Body of pancreas (tissue), 4 donors: ENCODE measurements around the gene TNFRSF8. TPM values are rescaled to one million over a fixed set of nuclear protein-coding genes. Genes with fewer than 3 reads are reported as not detected.

Experiments
- ATAC-seq: fragments of 150-250 bp; one replicate; pipeline ENCODE4 v1.9.1; 2016
- DNase-seq, 4 donors: peaks; one replicate each; pipeline ENCODE4 v3.0.0-alpha.2; 2019
- H3K27ac ChIP-seq, 4 donors: fragments of 200-600 bp; sonication (generic); 1 replicate in 3 of 4; 2 replicates in 1 of 4; pipeline versions ENCODE4 v1.5.1 to v1.6.1; 2016 to 2019; ENCODE audit warnings: mild to moderate bottlenecking in 1 of 4, mixed read lengths in 1 of 4, moderate library complexity in 1 of 4
- H3K27me3 ChIP-seq, 2 donors: fragments of 200-600 bp; sonication (generic); one replicate each; pipeline ENCODE4 v1.6.0; 2016; ENCODE audit warnings: mild to moderate bottlenecking in 1 of 2
- H3K36me3 ChIP-seq, 2 donors: fragments of 200-600 bp; sonication (generic); replicated peaks in 1 of 2; 2 replicates each; pipeline ENCODE4 v1.5.1; 2016; ENCODE audit warnings: low read depth in 2 of 2; ENCODE audit not compliant: insufficient read depth in 1 of 2
- H3K4me1 ChIP-seq: fragments of 200-600 bp; sonication (generic); one replicate; pipeline ENCODE4 v1.6.0; 2016
- H3K4me3 ChIP-seq, 2 donors: fragments of 200-600 bp; sonication (generic); 1 replicate in 1 of 2; 2 replicates in 1 of 2; pipeline ENCODE4 v1.5.1; 2016 to 2019
- H3K9me3 ChIP-seq, 3 donors: fragments of 200-600 bp; sonication (generic); 1 replicate in 2 of 3; 2 replicates in 1 of 3; pipeline ENCODE4 v1.5.1; 2016
- CTCF ChIP-seq, 7 experiments: fragments of 450-650 bp in 4 of 7; fragments of 200-600 bp in 3 of 7; sonication (generic) in 3 of 7; IDR thresholded peaks; one replicate each; pipeline ENCODE4 v1.5.1; 2016 to 2019; ENCODE audit warnings: antibody characterized with exemption in 7 of 7
- POLR2A ChIP-seq, 3 donors: fragments of 450-650 bp; IDR thresholded peaks; one replicate each; pipeline ENCODE4 v1.6.1; 2016; ENCODE audit warnings: antibody characterized with exemption in 3 of 3, mild to moderate bottlenecking in 2 of 3
- WGBS, 2 donors: methylation state at CpG; one replicate each; pipeline ENCODE4 v1.1.5; 2017; 5-methylcytosine and 5-hydroxymethylcytosine counted together
- intact Hi-C: fragments of 100-400 bp; cut with DNase I; formaldehyde crosslinking; loops from one replicate; pipeline ENCODE4 v1.15.1; 2023
- microRNA-seq, 2 donors: library from miRNA; unstranded; fragments of <30 nt; microRNA quantifications; one replicate each; pipeline ENCODE4, GENCODE V29; 2016; ENCODE audit warnings: borderline number of aligned reads in 2 of 2, borderline replicate concordance in 2 of 2
- small RNA-seq: library from RNA; depleted of rRNA; stranded (forward); fragments of <200 nt; gene quantifications from one replicate; pipeline ENCODE3, GENCODE V24; 2016
- total RNA-seq, 2 donors: library from RNA; depleted of rRNA; stranded (reverse); fragments of >200 nt; gene quantifications; one replicate each; pipeline ENCODE4 v1.1.0, GENCODE V29; 2016

TNFRSF8 gene
- total RNA-seq, 2 donors from 2014 or later: not detected

GRCh38 chr1:12191242-12192032 is 128.3 kb downstream of the TNFRSF8 start:
- Histone ChIP-seq H3K27ac (no peak overlapping the region), H3K9me3 (no peaks in the 10 kb centered on the region), H3K36me3 (no peaks in the 10 kb centered on the region), H3K27me3 (no peaks in the 10 kb centered on the region), H3K4me1 (no peaks in the 10 kb centered on the region), H3K4me3 (no peak overlapping the region)
- no peak for TF ChIP-seq CTCF (IDR thresholded peaks at IDR 0.05)
- TF ChIP-seq POLR2A (IDR thresholded peaks at IDR 0.05): no peak
- no peak for DNase-seq
- intact Hi-C loops: no loop called here
- ATAC-seq: no peak
- 66 to 69% methylated on average over 33 to 58 of the region's 58 CpGs for WGBS, 2 donors

Small RNAs within 50 kb of the gene (microRNA-seq; reads per million reads assigned to microRNA genes)
- 0.47 to 1.3 reads per million in 2 donors for gene MIR4632
- 0 to 0.93 reads per million in 2 donors for gene MIR6729
- 0 to 1.3 reads per million in 2 donors for gene MIR7846

Small RNAs within 50 kb of the gene (small RNA-seq; reads per million reads assigned to genes)
- gene AL096840.1: not detected
- gene MIR4632: not detected
- not detected for gene MIR6729
- gene RF00019: not detected
- not detected for gene RN7SL649P
- gene RNU6-777P: not detected
- not detected for gene RPL23AP89

Other genes with a start within 250 kb of the TNFRSF8 start
- gene NPPA, start 215.5 kb upstream of the TNFRSF8 start, total RNA-seq: 10 to 100 TPM in 1 of 2 donors, not detected in 1; 25.4 TPM
- gene NPPB, start 204.4 kb upstream of the TNFRSF8 start, total RNA-seq: not detected
- 10 to 100 TPM; 67.7 to 87.0 TPM for gene KIAA2013, start 136.9 kb upstream of the TNFRSF8 start, total RNA-seq
- 10 to 100 TPM; 30.9 to 39.6 TPM for gene PLOD1, start 128.6 kb upstream of the TNFRSF8 start, total RNA-seq
- gene MFN2, start 82.9 kb upstream of the TNFRSF8 start, total RNA-seq: 10 to 100 TPM; 20.1 to 20.8 TPM
- gene MIIP, start 43.8 kb upstream of the TNFRSF8 start, total RNA-seq: 10 to 100 TPM; 23.7 to 25.9 TPM
- 10 to 100 TPM; 13.7 to 28.7 TPM for gene TNFRSF1B, start 103.7 kb downstream of the TNFRSF8 start, total RNA-seq
- 10 to 100 TPM; 54.0 to 63.3 TPM for gene VPS13D, start 166.7 kb downstream of the TNFRSF8 start, total RNA-seq